ENCODE results near the gene EXTL1. TPM values are rescaled to one million over a fixed set of nuclear protein-coding genes. Genes with fewer than 3 reads are reported as not detected.

The EXTL1 gene
- total and polyA plus RNA-seq, 4 donors, result 2.3 to 14.8 (median 7.9) TPM

DNA sequence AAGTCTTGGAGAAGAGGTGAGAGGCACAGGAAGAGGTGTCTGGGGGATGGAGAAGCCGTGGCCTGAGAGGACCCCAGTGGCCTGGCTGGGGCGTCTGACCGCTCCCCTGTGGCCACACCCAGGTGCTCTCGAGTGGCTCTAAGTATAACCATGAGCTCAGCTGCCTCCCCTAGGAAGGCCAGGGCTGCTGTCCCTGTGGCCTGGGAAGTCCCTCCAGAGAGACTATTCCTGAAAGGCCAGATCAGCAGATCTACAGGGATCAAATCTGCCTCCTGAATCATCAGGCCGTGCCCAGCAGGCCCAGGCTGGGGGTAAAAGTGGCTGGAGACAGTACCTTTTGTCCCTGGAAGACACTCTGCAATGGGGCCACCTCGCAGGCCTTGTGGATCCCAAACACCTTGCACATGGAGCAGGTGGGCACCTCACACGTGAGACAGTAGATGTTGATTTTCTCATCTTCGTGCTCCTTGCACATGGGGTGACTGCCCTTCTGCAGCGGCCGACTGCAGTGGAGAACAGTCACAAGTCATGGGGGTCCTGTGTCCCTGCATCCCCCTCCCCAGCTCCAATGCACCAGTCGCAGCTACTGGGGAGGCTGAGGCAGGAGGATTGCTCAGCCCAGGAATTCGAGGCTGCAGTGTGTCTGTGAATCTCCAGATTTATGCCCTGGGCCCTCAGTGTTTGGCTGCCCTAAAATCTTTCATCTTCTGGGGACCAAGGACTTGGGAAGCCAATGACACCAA lies 39.4 kb downstream of the EXTL1 start:
- 81% methylated on average over 12 of the region's 12 CpGs for WGBS (ENCODE audit: insufficient coverage)
- no peak for DNase-seq (ENCODE audit: low read depth in 4 of 6, low spot score in 6 of 6)
- Histone ChIP-seq H3K9me3 (ENCODE audit: control insufficient read depth, insufficient read depth, low read length) (no peaks in the 10 kb centered on the region), H3K36me3 (ENCODE audit: control insufficient read depth, insufficient read depth, low read length) (no peaks in the 10 kb centered on the region), H3K4me3 (ENCODE audit: low read depth, low read length) (no peak overlapping the region), H3K4me1 (ENCODE audit: control insufficient read depth, insufficient read depth, low read length) (no peaks in the 10 kb centered on the region), H3K27ac (ENCODE audit: low read depth, low read length) (no peak overlapping the region), H3K27me3 (ENCODE audit: control insufficient read depth, insufficient read depth, low read length) (peaks cover 6% of the 10 kb centered on the region)

DNA sequence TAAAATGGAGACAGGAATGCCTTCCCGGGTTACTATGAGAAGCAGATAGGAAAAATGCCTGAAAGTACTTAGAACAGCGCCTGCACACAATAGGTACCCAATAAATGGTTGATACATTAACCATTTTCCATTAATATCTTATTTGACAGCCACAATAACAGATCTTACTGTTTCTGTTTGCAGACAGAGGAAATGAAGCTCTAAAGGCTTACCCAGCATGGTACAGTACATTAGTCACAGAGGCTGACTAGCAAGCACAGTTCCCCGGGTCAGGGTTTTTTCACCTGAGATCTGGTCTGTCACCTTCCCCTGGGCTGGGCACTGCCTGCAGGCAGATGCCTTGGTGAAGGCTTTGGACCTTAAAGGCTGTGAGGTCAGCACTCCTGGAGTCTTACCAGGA lies 43.0 kb downstream of the EXTL1 start:
- no peak for DNase-seq (ENCODE audit: low read depth in 4 of 6, low spot score in 6 of 6)
- no peaks in the 10 kb centered on the region for H3K9me3 ChIP-seq (ENCODE audit: control insufficient read depth, insufficient read depth, low read length)
- H3K36me3 ChIP-seq (ENCODE audit: control insufficient read depth, insufficient read depth, low read length), result no peaks in the 10 kb centered on the region
- H3K4me3 ChIP-seq (ENCODE audit: low read depth, low read length), result no peak overlapping the region
- no peak overlapping the region for H3K27ac ChIP-seq (ENCODE audit: low read depth, low read length)
- WGBS (ENCODE audit: insufficient coverage), result 88% methylated on average over 3 of the region's 3 CpGs
- H3K4me1 ChIP-seq (ENCODE audit: control insufficient read depth, insufficient read depth, low read length), result no peaks in the 10 kb centered on the region
- peaks cover 6% of the 10 kb centered on the region for H3K27me3 ChIP-seq (ENCODE audit: control insufficient read depth, insufficient read depth, low read length)

DNA sequence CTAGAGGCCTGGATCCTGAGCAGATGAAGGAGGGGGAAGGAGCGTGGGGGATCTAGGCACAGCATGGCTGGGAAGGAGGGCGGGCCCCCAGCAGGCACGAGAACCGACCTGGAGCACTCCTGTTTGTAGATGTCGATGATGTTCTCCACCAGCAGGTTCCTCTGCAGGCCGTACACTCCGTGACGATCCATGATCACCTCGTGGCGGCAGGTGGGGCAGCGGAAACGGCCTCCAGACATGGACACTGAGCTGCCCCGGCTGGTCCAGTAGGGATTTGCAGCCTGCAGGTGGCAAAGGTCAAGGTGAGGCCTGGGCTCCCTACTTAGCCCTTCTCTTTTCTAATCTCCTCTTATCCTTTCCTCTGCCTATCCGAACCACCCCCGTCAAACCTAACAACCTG lies 44.6 kb downstream of the EXTL1 start:
- Histone ChIP-seq H3K36me3 (ENCODE audit: control insufficient read depth, insufficient read depth, low read length) (no peaks in the 10 kb centered on the region), H3K4me3 (ENCODE audit: low read depth, low read length) (no peak overlapping the region), H3K9me3 (ENCODE audit: control insufficient read depth, insufficient read depth, low read length) (no peaks in the 10 kb centered on the region), H3K27me3 (ENCODE audit: control insufficient read depth, insufficient read depth, low read length) (no peaks in the 10 kb centered on the region), H3K27ac (ENCODE audit: low read depth, low read length) (no peak overlapping the region), H3K4me1 (ENCODE audit: control insufficient read depth, insufficient read depth, low read length) (no peaks in the 10 kb centered on the region)
- DNase-seq (ENCODE audit: low read depth in 4 of 6, low spot score in 6 of 6), result no peak
- 89% methylated on average over 15 of the region's 15 CpGs for WGBS (ENCODE audit: insufficient coverage)

DNA sequence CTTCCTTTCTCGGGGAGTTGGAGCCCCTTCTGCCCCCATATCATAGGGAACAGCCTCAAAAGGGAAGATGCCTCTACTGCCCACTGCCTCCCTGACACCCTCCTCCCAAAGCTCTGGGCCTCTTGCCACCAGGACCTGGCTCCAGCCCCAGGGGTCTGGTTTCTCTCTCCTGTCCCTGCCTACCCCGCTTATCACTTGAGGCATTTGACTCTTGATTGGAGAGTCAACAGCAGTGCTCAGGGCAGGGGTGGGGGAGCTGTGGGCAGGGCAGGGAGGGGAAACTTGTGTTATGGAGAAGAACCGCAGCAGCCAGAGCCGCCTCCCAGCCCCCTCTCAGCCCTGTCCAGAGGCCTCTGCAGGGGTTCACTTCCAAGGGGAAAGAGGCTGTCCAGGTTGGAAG lies 45.3 kb downstream of the EXTL1 start:
- H3K27me3 ChIP-seq (ENCODE audit: control insufficient read depth, insufficient read depth, low read length), result no peaks in the 10 kb centered on the region
- DNase-seq (ENCODE audit: low read depth in 4 of 6, low spot score in 6 of 6), result no peak
- WGBS (ENCODE audit: insufficient coverage), result 100% methylated on average over 1 of the region's 4 CpGs
- no peaks in the 10 kb centered on the region for H3K4me1 ChIP-seq (ENCODE audit: control insufficient read depth, insufficient read depth, low read length)
- H3K9me3 ChIP-seq (ENCODE audit: control insufficient read depth, insufficient read depth, low read length), result no peaks in the 10 kb centered on the region
- no peak overlapping the region for H3K4me3 ChIP-seq (ENCODE audit: low read depth, low read length)
- no peaks in the 10 kb centered on the region for H3K36me3 ChIP-seq (ENCODE audit: control insufficient read depth, insufficient read depth, low read length)
- H3K27ac ChIP-seq (ENCODE audit: low read depth, low read length), result no peak overlapping the region

DNA sequence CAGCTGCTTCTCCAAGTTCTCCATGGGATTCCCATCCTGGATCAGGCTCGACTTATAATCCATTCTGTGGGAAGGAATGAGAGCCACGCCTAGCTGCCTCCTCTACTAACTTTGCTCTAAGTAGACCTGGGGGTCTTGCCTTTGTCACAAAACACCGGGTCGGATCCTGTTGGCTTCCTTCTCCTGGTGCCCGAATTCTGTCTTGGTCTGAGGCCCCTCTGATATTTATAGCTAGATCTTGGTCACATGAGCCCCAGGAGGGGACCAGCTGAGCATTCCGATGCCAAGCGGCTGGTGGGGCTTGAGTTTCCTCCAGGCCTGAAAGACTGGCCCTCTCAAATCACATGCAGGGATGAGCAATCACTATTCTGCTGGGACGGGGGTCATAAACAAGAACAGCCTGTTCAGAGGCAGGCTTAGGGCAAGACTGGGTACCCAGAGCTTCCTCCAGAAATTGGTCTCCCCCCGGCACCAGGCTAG lies 45.9 kb downstream of the EXTL1 start, which contains the start of gene TRIM63:
Gene TRIM63, minus strand, starts transcription at position 199 of the 480 bp plus-strand sequence. Its CDS starts 136 bp downstream, at position 63.
- no peak within 1 kb of the TSS for H3K27ac ChIP-seq (ENCODE audit: low read depth, low read length)
- H3K27me3 ChIP-seq (ENCODE audit: control insufficient read depth, insufficient read depth, low read length), result no peaks in the 10 kb centered on the region
- WGBS (ENCODE audit: insufficient coverage), result 44% methylated on average over 9 of the region's 9 CpGs
- DNase-seq (ENCODE audit: low read depth in 4 of 6, low spot score in 6 of 6), result no peak
- H3K4me1 ChIP-seq (ENCODE audit: control insufficient read depth, insufficient read depth, low read length), result no peaks in the 10 kb centered on the region
- H3K9me3 ChIP-seq (ENCODE audit: control insufficient read depth, insufficient read depth, low read length), result no peaks in the 10 kb centered on the region
- H3K36me3 ChIP-seq (ENCODE audit: control insufficient read depth, insufficient read depth, low read length), result no peaks in the 10 kb centered on the region
- no peak within 1 kb of the TSS for H3K4me3 ChIP-seq (ENCODE audit: low read depth, low read length)

DNA sequence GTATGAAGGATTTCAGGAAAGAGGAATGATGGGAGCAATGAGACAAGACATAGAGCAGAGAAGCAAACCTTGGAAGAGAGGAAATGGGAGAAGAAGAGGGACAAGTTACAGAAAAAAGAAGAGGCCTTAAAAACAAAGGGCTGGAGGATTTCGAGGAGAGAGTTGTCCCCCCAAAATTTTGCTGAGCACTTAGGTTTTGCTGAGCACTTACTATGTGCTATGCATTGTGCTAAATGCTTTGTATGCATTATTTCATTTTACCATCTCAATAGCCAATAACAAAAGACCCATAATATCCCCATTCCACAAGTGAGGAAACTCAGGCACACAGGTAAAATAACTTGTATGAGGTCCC lies 48.3 kb downstream of the EXTL1 start:
- Histone ChIP-seq H3K4me3 (ENCODE audit: low read depth, low read length) (no peak overlapping the region), H3K36me3 (ENCODE audit: control insufficient read depth, insufficient read depth, low read length) (no peaks in the 10 kb centered on the region), H3K4me1 (ENCODE audit: control insufficient read depth, insufficient read depth, low read length) (peaks cover 3% of the 10 kb centered on the region), H3K27ac (ENCODE audit: low read depth, low read length) (no peak overlapping the region), H3K9me3 (ENCODE audit: control insufficient read depth, insufficient read depth, low read length) (no peaks in the 10 kb centered on the region), H3K27me3 (ENCODE audit: control insufficient read depth, insufficient read depth, low read length) (no peaks in the 10 kb centered on the region)
- no CpG with 5 or more reads among the region's 1 CpG for WGBS (ENCODE audit: insufficient coverage)
- DNase-seq (ENCODE audit: low read depth in 4 of 6, low spot score in 6 of 6), result no peak

DNA sequence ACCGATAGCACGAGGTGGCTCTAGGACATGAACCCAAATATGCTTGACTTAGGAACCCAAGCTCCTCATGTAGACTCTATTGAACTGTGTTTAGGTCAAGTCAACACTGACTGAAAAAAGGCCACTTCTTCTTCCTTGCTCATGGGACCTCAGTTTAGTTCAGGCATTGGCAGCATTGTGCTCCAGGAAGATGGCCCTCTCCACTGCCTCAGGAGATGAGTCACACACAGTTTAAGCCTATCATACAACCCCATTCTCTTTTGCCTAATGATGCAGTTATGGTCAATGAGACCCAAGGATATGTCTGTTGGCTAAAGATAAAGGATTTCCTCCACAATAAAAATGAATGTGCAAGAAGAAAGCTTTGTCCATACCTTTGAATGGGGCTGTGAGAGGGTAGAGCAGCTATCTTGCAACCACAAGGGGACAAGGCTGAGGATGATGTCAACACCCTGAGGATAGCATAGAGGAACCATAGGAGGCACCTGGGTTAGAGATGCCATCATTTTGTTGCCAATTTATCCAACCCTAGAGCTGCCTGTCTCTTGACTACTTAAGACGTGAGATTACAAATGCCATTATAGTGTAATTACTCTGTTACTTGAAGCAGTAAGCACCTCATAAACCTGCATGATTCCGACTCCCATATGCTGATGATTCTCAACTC lies 48.9 kb downstream of the EXTL1 start:
- no peaks in the 10 kb centered on the region for H3K36me3 ChIP-seq (ENCODE audit: control insufficient read depth, insufficient read depth, low read length)
- 100% methylated on average over 2 of the region's 4 CpGs for WGBS (ENCODE audit: insufficient coverage)
- peak in 1 of 6 donors; percentile 62 for DNase-seq (ENCODE audit: low read depth in 4 of 6, low spot score in 6 of 6)
- H3K27me3 ChIP-seq (ENCODE audit: control insufficient read depth, insufficient read depth, low read length), result no peaks in the 10 kb centered on the region
- no peak overlapping the region for H3K4me3 ChIP-seq (ENCODE audit: low read depth, low read length)
- no peaks in the 10 kb centered on the region for H3K9me3 ChIP-seq (ENCODE audit: control insufficient read depth, insufficient read depth, low read length)
- H3K4me1 ChIP-seq (ENCODE audit: control insufficient read depth, insufficient read depth, low read length), result peaks cover 3% of the 10 kb centered on the region
- H3K27ac ChIP-seq (ENCODE audit: low read depth, low read length), result no peak overlapping the region

DNA sequence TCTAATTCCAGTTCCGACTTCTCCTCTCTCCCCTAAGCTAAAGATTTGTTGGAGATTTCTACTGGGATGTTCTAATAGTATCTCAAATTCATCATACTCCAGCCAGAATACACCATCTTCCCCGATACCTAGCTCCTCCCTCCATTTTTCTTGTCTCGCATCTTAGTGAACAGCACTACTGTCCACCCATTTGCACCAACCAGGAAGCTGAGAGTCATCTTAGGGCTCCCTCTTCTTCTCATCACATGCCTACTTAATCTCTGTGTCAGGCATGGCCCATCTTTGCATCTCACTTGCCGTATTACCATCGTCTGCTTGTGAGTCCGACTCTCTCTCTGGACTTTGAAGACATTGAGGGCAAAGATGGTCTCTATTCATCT lies 49.4 kb downstream of the EXTL1 start:
- no peaks in the 10 kb centered on the region for H3K27me3 ChIP-seq (ENCODE audit: control insufficient read depth, insufficient read depth, low read length)
- DNase-seq (ENCODE audit: low read depth in 4 of 6, low spot score in 6 of 6), result no peak
- 90% methylated on average over 4 of the region's 6 CpGs for WGBS (ENCODE audit: insufficient coverage)
- peaks cover 3% of the 10 kb centered on the region for H3K4me1 ChIP-seq (ENCODE audit: control insufficient read depth, insufficient read depth, low read length)
- no peak overlapping the region for H3K4me3 ChIP-seq (ENCODE audit: low read depth, low read length)
- H3K9me3 ChIP-seq (ENCODE audit: control insufficient read depth, insufficient read depth, low read length), result no peaks in the 10 kb centered on the region
- H3K36me3 ChIP-seq (ENCODE audit: control insufficient read depth, insufficient read depth, low read length), result no peaks in the 10 kb centered on the region
- H3K27ac ChIP-seq (ENCODE audit: low read depth, low read length), result no peak overlapping the region

DNA sequence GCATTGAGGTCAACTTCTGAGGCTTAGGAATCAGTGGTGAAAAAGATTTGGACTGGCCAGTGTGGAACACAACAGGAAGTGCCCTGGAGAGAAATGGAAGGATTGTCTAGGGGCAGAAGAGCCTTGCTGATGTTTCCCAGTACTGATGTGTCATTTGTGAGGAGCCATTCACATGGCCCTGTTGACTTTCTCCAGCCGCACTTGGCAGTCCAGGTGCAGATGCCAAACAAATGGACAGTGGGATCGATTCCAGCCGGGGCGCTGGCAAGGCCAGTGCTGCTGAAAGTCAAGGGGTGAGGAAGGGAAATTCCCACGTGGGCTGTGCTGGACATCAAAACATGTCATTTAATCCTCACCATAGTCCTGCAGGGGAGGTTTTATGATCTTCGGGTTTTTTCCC lies 50.7 kb downstream of the EXTL1 start:
- Histone ChIP-seq H3K27me3 (ENCODE audit: control insufficient read depth, insufficient read depth, low read length) (no peaks in the 10 kb centered on the region), H3K27ac (ENCODE audit: low read depth, low read length) (no peak overlapping the region), H3K9me3 (ENCODE audit: control insufficient read depth, insufficient read depth, low read length) (no peaks in the 10 kb centered on the region), H3K36me3 (ENCODE audit: control insufficient read depth, insufficient read depth, low read length) (no peaks in the 10 kb centered on the region), H3K4me1 (ENCODE audit: control insufficient read depth, insufficient read depth, low read length) (peaks cover 3% of the 10 kb centered on the region), H3K4me3 (ENCODE audit: low read depth, low read length) (no peak overlapping the region)
- no peak for DNase-seq (ENCODE audit: low read depth in 4 of 6, low spot score in 6 of 6)
- 53% methylated on average over 5 of the region's 6 CpGs for WGBS (ENCODE audit: insufficient coverage)

Data from spinal cord (tissue), 10 donors.